NCI-H524 treated with DMSO at 0.1 percent for 48 hours (cell line): ENCODE results near the gene MEGF6.

ENCODE experiments used
- DNase-seq: peaks from one replicate; lab custom pipeline; 2025; lab: John Stamatoyannopoulos, UW

MEGF6 gene

DNA sequence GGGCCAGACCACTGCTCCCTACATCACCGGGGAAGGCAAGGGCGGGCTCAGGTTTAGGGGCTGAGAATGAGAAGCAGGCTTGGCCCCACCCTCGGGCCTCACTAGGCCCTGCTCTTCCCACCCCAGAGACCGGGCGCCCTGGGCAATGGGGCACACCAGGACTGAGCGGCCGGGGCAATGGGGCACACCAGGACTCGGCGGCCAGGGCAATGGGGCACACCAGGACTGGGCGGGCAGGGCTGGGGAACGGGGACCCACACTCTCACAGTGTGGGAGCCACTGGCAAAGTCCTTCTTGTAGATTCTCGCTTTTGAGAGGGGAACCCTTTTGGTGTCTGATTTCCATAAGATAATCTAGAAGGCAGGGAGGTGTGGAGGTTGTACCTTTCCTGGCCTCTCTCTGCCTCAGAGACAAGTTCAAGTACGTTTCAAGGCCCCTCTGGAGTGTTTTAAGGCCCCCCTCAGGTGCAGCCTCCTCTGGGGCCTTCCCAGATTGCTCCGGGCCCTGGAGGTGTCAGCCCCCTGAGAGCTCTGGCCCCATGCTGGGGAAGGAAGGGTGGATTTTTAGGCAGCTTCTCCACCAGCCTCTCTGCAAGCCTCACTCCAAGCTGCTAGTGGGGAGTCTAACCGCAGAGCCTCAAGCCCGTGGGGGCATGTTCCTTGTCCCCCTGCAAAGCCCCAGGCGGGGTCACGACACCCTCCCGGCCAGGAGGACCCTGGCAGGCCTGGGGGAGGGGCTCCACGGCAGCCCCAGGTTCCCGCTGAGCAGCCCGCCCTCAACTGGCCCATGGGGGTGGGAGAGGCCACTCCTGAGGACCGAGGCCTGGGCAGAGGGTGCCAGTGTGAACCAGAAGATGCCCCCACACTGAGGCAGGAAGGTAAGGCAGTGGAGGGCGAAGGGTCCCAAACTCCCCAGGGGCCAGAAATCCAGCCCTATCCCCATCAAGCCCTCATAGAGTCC is 90.6 kb downstream of the MEGF6 start:
- no peak for DNase-seq

DNA sequence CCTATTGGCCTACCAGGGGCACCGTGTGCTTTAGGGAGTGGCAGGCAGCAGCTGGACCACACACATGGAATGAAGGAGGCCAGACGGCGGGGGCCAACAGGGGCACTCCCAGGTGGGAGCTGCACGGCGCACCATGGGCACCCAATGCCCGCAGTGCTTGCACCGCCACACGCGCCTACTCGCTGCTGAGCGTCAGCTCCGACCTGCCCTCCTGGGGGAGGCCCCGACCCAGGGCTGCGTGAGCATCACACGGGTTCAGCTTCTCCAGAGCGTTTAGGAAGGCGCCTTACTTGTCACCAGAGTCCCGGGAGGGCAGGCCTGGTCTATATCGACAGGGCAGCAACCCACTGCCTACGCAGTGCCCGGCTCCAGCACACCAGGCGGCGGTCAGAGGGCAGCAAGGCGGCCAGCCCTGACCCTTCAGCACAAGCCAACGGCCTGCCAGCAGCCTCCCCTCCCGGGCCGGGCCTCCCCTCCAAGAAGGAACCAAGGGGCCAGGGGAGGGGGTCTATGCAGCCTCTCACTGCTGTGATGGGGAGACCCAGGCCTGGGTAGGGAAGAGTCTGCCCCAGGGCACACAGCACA is 91.9 kb downstream of the MEGF6 start:
- DNase-seq: no peak

DNA sequence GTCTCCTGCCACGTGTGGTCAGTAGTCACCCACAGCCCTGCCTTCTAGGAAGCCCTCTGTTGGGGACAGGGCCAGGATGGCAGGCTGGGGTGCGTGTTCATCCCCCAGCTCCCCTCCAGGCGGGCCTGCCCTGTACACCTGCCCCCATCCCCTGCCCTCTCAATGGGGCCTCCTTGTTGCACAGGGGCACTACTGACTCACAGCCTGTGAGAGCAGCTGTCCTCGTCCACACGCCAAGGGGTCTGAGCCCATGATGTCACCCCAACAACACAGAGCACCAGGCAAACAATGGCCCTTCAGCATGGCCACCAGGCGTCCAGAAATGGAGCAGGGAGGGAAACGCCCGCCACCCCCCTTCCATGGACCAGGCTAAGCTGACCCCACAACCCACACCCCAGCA is 92.6 kb downstream of the MEGF6 start:
- DNase-seq: no peak

DNA sequence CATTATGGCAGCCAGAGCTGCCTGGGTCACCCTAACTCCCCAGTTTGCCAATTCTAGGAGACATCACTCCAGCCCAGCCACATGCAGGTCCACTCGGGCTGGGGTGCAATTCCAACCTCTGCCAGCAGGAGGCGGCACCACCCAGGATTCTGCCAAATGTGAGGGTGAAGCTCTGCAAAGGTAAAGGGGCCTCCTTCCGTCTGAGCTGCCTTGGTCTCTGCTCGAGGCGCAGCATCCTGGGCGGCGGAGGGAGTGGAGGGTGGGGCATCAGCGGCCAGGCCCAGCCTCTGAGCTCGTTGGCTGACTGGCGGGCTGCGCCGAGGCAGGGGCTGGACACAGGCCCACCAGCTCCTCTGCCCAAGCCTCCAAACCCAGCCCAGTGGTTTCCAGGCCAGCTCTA is 93.1 kb downstream of the MEGF6 start:
- DNase-seq: no peak

DNA sequence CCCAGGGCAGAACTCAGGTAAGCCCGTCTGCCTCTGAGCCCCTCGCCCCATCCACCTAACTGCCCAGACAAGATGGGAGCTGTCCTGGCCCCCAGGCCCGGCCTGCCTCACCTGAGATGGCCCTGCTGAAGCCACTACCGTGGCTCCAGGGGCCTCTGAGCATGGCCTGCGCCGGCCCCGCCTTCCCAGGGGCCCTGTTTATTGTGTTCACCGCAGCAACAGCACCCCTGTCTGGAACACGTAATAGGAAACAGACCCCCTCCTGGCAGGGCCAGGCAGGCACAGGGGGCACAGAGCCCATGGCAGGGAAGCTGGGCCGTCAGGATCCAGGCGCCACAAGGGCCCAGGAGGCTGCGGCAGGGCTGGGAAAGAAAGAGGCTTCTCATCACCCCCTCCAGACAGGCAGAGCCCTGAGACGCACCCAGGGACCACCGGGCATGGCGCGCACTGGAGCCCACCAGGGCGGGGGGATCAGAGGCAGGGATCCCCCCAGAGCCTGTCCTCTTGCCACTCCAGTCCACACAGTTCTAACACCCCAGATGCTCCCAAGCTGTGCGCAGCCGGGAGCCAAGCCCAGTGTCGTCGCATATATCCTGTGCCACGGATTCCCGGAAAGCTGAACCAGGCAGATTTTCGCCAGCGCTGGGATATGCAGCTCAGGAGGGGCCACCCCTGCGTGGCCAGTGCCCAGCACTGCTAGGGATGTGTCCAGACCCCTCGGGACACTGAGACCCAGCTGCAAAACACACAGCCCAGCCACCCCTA is 94.2 kb downstream of the MEGF6 start:
- DNase-seq: no peak

DNA sequence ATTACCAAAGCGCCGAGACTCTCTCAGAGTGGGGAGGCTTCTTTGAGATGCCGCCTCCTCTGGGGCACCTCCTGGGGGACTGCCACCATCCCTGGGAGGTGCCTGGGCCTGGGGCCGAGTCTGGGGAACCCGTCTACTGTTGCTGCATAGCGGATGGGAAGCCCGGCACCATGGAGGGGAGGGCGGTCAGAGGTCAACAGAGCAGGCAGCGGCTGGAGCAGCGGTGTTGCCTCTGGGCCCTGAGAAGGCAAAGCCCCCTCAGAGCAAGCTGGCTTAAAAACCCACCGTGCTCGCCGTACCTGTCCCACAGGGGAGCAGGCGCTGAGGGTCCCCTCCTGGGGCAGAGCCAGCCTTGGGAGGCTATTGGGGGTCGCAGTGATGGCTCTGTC is 94.8 kb downstream of the MEGF6 start:
- no peak for DNase-seq

DNA sequence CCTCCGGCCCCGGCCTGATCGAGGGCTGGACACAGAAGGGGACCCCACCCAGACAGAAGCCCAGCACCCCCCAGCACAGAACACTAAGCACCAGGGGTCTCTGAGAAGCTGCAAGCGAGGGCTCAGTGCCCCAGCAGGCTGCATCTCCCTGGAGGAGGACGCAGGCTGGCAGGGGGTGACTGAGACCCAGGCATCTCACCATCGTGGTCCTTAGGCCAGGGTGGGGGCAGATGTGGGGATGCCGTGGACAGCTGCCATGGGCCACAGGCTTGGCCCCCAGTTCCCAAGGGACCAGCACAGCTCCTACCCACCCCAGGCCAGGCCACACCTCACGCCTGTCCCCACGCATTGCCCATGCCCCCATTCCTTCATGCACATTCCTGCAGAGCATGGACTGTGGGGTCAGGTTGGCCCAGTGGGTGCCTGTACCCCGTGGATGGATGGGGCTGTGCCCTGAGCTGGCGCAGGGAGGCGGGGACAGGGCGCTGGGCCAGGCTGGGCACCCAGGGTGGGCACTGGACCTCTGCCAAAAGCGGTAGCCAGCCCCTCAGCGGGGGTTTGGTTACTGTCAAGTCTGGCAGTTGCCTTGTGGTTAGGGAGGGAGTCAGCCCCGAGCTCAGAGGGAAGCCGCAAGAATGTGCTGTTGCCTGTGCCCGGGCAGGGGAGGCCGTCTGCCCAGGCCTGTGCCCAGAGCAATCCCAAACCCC is 95.4 kb downstream of the MEGF6 start:
- no peak for DNase-seq

DNA sequence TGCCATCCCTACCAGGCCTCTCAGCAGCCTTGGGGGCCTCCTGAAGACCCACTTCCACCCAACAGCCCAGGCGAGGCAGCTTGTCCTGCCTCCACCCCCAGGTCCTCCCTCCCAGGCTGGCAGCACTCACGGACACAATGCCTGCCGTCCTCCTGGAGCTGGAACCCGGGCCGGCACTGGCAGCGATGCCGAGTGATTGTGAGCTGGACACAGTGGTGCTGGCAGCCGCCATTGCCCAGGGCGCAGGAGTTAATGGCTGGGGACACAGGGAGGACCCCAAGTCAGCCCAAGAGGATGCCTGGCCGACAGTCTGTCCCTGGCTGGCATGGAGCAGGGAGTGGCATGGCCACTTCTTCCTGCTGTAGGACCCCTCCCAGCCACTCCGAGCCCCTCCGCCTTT is 96.0 kb downstream of the MEGF6 start:
- DNase-seq: no peak

DNA sequence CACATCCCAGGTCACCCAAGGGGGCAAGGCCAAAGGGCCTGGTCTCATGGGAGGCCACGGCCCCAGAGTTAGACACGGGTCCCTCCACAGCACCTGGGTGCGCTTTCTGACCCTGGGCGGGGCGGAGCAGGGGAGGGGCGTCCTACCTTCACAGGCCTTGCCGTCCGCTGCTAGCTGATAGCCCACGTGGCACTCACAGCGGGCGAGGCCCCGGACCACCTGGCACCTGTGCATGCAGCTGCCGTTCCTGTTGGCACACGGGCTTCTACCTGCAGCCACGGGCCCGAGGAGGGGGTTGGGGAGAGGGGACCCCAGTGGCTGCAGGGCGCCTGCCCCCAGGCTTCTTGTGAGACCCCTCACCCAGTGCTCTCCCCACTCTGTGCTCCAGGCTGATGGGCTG is 96.9 kb downstream of the MEGF6 start:
- DNase-seq: no peak

DNA sequence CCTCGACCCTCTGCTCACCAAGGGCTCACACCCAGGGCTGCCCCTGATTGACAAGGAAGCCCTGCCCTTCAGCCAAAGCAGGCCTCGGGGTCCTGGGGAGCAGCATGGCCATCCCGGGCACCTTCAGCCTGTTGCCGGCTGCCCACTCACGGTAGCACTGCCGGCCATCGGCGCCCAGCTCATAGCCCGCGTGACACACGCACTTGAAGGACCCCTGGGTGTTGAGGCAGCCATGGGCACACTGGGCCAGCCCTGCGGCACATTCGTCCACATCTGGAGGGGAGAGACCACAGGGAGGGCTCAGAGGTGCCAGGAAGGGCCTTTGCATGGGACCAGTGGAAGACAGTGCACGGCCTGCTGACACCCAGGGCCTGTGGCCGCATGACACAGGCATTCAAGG is 99.5 kb downstream of the MEGF6 start:
- no peak for DNase-seq

DNA sequence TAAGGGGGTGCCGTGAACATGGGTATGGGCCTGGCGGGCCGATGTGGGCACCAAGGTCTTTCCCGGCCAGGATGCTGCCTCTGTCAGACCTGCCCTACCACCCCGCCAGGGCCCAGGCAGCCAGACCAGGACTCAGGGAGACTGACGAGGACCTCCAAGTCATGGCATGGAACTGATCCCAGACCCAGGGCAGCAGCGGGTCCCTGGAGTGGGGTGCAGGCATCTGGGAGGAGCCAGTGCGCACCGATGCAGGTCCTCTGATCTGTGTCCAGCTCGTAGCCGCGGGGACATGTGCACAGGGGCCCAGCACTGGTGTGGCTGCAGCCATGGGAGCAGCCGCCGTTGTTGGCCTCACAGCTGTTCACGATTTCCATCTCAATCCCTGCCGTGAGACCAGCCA is 100.0 kb downstream of the MEGF6 start:
- no peak for DNase-seq

DNA sequence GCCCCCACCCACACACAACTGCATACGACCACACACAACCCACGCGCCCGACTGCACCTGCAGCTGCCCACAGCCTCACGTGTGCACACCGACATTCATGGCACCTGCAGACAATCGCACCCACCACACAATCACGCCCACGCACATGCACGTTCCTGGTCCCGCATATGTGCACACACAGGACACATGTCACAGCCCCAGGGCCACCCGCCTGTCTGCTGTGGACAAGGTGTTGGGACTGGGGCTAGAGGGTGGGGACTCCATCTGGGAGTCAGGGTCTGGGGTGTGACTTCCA is 100.4 kb downstream of the MEGF6 start:
- no peak for DNase-seq

DNA sequence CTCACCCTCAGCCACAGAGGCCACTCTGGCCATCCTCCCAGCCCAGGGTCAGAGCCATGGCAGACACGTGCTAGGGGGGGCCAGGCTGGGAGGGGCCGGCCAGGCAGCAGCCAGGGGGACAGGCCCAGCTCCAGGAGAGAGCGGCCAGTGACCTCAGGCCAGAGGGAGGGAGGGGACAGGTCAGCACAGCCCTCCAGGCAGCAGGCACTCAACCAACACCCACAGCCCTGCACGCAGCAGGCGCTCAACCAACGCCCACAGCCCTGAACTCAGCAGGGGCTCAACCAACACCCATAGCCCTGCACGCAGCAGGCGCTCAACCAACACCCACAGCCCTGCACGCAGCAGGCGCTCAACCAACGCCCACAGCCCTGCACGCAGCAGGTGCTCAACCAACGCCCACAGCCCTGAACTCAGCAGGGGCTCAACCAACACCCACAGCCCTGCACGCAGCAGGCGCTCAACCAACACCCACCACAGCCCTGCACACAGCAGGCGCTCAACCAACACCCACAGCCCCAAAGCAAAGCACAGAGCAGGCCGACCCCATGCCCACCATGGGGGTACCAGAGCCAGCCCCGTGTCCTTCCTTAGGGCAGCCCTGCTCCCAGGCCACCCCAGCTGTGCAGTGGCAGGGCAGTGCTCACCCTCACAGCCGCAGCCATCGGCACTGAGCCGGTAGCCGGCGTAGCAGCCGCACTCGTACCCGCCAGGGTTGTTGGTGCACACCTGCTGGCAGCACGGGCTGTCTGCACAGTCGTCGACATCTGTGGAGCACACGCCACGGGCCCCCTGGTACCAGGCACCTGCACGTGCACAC is 101.0 kb downstream of the MEGF6 start:
- DNase-seq: no peak

DNA sequence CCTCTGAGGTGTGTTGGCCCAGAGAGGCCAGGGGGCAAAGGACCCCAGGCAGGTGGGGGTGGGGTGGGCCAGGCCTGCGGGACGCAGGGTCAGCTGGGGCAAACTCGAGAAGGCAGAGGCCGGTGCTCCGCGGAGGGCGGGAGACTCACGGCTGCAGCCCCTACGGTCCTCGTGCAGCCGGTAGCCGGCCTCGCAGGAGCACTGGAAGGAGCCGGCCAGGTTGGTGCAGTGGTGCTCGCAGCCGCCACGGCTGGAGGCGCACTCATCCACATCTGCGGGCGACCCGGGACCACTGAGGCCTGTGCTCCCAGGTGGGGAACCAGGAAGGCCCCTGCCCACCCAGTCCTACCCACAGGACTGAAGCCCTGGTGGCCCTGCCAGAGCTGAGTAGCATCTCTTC is 101.6 kb downstream of the MEGF6 start:
- no peak for DNase-seq

DNA sequence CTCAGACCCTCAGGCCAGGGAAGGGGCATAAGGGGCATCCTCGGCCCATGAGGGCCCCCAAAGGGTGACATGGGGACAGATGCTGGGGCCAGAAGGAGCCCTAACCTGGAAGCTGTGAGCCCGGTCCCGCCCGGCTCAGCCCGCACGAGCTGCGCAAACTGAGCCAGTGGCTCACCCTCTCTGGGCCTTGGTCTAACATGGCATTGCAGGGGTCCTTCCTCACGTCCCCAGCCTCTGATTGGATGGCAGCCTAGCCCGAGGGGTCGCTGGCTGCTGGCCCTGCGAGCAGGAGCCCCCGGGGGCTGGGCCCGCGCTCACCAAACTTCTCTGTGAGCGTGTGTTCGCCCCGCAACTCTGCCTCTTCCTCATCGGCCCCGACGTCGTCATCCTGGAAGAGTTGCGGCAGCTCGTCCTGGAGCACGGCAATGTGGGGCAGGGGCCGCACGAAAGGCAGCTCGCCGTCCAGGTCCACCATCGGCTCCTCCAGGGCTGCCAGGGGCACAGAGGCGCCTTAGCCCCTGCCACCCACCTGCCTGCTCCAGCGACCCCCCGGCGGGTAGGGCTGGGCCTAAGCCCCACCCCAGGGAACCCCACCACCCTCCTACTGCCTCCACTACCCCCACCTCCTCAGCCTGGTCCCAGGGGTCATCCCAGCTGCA is 102.4 kb downstream of the MEGF6 start:
- DNase-seq: no peak

DNA sequence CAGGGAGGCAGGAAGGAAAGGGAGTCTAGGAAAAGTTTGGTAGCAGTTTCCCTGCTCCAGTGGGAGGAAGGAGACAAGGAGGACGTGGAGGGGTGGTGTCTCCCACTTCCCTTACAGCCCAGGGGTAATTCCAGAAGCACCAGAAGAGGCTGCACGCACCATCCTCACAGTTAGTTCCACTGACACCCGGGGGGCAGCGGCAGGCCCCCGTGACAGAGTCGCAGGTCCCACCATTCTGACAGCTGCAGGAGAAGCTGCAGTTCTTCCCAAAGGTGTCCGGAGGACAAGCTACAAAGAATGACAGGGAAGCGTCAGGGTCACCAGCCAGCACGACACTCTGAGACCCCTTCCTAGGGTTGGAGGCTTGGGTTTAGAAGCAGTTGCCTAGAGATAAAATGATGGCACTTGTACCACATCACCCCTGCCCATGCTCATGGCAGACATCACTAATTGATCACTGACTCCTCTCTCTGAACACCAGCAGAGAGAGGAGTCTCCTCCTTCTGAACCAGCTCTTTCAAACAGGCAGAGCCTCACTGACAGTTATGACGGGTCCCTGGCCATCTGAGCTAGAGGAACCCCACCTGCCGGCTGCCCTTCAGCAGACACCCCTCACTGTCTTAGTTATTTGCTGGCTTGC is 103.6 kb downstream of the MEGF6 start:
- DNase-seq: no peak

DNA sequence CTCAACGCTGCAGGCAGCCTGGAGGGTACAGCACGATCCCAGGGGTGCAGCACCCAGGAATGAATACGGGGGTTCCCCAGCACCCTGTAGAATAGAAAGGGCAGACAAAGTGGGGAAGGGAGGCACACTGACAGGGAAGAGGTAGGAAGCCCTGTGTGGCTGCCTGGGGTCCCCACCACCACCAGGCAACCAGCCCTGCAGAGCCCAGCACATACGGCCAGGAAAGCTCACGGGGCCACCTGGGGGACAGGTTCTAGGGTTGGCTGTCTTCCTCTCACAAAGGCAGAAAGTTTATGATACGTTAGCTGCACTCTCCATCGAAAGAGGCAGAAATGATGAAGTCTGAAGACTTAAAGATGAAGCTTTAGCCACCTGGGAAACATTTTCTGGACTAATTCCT is 104.4 kb downstream of the MEGF6 start:
- no peak for DNase-seq

DNA sequence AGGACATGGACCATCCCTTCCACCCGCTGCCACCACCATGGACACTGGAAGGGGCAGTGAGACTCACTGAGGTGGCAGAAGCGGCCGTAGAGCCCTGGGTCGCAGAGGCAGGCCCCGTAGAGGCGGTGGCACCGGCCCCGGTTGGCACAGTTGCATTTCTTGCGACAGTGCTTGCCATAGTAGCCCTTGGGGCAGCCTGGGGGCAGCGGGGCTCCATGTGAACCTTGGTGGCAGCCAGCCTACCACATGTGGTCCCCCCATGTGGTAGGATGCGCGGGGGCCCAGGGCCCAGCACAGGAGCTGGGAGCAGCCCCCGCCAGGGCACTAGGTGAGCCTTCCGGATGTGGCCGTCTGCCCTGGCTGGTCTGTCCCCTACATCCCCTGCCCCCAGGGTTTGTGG is 105.3 kb downstream of the MEGF6 start:
- no peak for DNase-seq

DNA sequence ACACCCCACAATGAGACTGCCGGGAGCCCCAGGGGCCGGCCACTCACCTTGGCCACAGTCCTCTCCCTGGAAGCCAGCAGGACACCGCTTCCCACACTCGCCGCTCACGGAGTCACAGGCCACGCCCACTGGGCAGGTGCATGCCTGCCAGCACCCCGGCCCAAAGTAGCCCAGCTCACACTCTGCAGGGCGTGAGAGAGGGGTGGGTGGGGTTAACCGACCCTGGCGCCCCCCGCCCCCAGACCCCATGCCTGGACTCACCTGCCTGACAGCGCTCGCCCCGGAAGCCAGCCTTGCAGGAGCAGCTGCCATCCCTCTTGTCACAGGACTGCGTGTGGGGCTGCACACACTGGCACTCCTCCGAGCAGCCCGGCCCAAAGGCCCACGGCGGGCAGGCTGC is 106.1 kb downstream of the MEGF6 start:
- no peak for DNase-seq

DNA sequence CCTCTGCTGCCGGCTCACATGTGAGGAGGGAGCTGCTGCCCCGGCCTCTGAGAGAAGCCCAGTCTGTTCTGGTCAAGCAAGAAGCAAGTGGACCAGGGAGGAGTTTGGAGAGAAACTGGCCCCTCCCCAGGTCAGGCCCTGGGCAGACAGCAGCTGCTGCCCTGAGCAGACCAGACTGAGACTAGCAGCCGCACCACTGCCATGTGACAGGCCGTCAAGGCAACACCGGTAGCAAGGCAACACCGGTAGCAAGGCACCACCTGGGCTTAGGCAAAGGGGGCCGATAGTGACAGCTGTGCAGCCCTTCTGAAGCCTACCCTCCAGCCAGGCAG is 106.5 kb downstream of the MEGF6 start:
- no peak for DNase-seq
